Coronary artery (tissue), 2 donors: ENCODE data around the gene CDK6.

Experiments
- DNase-seq: peaks from one replicate; pipeline ENCODE4 v3.0.0-alpha.2; 2017; ENCODE audit warnings: low spot score
- H3K27ac ChIP-seq, 2 donors: fragments of 200-600 bp; sonication (generic); one replicate each; pipeline ENCODE4 v1.5.1; 2016 to 2019
- H3K4me3 ChIP-seq: fragments of 200-600 bp; sonication (generic); 2 replicates; pipeline ENCODE4 v1.5.1; 2016; ENCODE audit warnings: mild to moderate bottlenecking, moderate library complexity
- CTCF ChIP-seq: fragments of 200-600 bp; sonication (generic); IDR thresholded peaks from one replicate; pipeline ENCODE4 v1.5.1; 2019; ENCODE audit warnings: antibody characterized with exemption

CDK6 gene

GRCh38 chr7:92661651-92662050 is 174.7 kb downstream of the CDK6 start:
- no peak for TF ChIP-seq CTCF
- Histone ChIP-seq H3K4me3 (no peak overlapping the region), H3K27ac (no peak overlapping the region)
- DNase-seq, result no peak

- Histone ChIP-seq H3K4me3 (no peak overlapping the region), H3K27ac (no peak overlapping the region)
- DNase-seq, result no peak
- TF ChIP-seq CTCF, result no peak
Measured at GRCh38 chr7:92658671-92659070, 177.7 kb downstream of the CDK6 start.

GRCh38 chr7:92657391-92657790 is 179.0 kb downstream of the CDK6 start:
- TF ChIP-seq CTCF, result no peak
- Histone ChIP-seq H3K4me3 (no peak overlapping the region), H3K27ac (no peak overlapping the region)
- DNase-seq, result no peak

GRCh38 chr7:92656121-92656520 is 180.3 kb downstream of the CDK6 start:
- no peak for DNase-seq
- TF ChIP-seq CTCF, result no peak
- Histone ChIP-seq H3K27ac (no peak overlapping the region), H3K4me3 (no peak overlapping the region)

- no peak for DNase-seq
- TF ChIP-seq CTCF, result no peak
- H3K27ac ChIP-seq, result no peak overlapping the region
- no peak overlapping the region for H3K4me3 ChIP-seq
Measured at GRCh38 chr7:92655346-92655884, 181.0 kb downstream of the CDK6 start.

GRCh38 chr7:92653136-92653535 is 183.2 kb downstream of the CDK6 start:
- no peak for DNase-seq
- Histone ChIP-seq H3K27ac (no peak overlapping the region), H3K4me3 (no peak overlapping the region)
- no peak for TF ChIP-seq CTCF

GRCh38 chr7:92652536-92652935 is 183.8 kb downstream of the CDK6 start:
- Histone ChIP-seq H3K4me3 (no peak overlapping the region), H3K27ac (no peak overlapping the region)
- no peak for TF ChIP-seq CTCF
- no peak for DNase-seq
